RKO (cell line): ENCODE results near the gene PSMB7.

ENCODE experiments used
- DNase-seq: peaks from one replicate; pipeline ENCODE4 v3.0.0-alpha.2; 2016; ENCODE audit warnings: low spot score

Gene PSMB7

DNA sequence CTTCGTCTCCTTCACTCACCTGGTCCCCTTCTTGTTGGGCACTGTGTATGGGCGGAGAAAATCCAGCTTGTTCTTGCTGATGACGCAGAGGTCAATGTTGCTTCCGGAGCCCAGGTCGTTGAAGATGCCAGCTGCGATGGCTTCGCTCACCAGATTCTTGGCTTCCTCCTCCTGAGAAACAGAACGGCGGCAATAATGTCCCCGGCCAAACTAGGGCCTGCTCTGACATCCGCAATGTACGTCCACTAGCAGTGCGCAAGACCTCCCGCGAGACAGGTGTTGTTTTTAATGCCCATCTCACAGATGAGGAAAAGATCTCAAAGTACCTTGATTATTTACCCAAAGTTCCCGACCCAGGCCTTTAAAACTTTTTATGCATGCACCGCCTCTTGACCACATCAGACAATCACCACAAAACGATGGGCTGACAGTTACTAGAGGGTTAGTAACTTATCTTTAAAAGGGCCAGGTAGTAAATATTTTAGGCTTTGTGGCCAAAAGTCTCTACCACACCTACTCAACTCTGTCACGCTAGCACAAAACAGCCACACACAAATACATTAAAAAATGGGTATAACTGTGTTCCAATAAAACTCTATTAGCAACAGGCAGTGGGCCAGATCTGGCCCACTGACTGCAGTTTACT is 58.4 kb downstream of the PSMB7 start:
- no peak for DNase-seq

DNA sequence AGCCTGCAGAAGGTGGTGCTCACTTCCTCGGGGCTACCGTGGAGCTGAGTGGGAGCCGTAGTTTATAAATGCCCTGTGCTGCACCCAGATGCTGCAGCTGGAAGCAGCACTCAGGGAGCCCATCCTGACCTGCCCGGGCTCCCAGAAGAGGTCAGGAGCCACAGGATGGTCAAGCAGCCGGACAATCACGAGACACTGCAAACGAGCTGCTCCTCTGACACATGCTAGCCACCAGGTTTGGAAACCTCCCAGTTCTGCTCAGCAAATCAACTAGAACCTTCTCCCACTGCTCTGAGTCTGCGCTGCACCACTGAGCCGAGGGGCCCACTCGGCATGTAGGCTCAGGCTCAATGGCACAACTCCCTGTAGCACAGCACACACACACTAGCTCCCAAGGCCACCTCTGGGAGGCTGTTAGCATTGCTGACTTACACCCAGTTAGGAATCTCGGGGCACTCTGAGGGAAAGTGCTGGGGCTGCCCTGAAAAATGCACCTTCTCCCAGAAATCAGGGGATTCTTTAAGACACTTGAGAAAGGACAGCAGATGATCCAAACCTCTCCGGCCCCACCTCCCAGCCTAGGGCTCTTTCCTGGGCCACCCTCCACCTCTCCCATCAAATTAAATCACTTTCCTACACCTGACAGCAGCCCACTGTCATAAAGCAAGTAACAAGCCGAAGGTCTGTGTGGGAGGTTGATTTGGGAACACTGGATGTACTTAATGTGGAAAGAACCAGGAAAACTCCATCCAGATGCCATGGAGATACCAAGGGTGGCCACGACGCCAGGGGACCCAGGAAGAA is 59.1 kb downstream of the PSMB7 start:
- DNase-seq = no peak

DNA sequence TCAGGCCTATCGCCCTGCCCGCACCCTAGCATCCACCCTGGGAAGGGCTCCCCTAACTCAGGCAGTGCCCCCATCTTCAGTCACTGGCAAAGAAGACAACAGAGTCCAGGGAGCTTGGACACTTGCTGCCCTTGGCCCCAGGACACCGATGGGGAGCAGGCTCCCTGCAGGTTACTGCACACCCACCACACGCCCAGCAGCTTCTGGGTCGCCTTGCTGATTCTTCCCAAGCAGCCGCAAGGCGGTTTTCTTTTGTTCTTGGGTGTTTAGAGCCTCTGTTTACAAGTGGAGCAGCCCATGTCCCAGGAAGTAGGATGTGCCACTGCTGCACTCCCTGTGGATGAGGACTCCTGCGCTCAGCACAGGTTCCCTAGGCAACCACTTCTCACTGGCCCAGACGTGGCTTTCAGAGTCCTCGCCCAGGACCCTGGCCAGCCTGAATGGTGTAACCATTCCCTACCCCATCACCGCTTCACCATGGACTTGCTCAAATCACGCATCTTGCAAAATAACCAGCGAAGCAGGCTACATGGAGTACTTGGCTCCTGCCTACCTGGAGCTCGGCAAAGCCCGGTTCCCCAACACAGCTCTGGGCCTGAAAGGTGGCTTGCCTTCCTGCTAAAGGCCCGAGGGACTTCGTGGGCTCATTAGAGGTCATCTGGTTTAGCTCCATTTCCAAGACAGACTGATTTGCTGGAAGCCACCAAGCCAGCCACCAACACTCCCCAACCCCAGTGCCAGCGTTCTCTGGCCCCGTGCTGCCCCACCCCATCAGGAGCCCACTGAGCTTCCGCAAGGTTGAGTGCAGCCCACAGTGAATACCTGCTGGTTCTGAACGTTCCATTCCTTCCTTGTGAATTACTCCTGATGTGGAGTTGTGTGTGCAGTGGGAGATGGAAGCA is 60.0 kb downstream of the PSMB7 start:
- no peak for DNase-seq

DNA sequence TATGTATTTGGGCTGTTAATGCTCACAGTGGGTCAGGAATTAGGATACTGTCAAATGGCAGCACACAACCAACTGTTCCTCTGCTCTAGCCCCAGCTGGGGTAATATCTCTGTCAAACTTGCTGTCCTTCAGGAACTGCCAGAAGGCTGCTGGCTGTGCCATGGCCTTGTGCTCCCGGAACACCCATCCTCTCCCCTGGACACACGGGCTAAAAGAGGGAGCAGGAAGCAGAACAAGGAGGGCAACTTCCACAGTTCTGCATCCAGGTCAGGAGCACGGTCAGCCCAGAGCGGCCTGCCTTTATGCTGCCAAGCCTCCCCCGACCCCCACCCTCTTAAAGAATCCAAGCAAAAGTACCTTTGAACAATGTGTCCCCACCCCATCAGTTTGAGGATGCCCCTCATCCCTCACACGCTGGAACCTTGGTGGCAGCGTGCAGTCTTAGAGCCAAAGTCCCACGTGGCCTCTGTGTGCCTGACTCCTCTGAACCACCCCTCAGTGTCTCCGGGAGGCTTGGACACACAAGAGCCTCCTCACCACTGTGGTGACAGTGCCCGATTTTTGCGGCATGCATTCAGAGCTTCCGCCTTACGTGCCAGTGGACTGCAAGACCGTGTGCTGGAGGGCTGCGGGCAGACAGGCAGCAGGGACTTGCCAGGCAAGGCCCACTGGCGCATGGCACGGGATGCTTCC is 60.8 kb downstream of the PSMB7 start:
- DNase-seq = no peak

DNA sequence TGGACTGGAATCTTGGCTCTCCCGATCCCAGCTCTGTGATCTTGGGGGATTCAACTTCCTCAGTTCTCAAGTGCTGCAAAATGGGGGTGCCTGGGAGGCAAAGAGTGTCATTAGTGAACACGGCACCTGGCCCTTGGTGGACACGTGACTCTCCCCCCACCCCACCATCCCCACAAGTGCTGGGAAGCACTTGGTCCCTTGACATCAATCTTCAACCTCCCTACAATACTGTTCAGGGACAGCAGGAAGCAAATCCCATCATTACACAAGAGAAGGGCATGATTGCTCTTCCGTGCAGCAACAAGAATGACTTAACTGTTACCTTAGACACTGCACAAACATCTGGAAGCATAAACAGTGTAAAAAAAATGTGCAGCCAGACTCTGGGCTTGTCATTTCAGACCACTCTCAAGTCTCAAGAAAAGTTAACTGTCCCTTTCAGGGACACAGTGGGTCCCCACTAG is 61.4 kb downstream of the PSMB7 start:
- no peak for DNase-seq

DNA sequence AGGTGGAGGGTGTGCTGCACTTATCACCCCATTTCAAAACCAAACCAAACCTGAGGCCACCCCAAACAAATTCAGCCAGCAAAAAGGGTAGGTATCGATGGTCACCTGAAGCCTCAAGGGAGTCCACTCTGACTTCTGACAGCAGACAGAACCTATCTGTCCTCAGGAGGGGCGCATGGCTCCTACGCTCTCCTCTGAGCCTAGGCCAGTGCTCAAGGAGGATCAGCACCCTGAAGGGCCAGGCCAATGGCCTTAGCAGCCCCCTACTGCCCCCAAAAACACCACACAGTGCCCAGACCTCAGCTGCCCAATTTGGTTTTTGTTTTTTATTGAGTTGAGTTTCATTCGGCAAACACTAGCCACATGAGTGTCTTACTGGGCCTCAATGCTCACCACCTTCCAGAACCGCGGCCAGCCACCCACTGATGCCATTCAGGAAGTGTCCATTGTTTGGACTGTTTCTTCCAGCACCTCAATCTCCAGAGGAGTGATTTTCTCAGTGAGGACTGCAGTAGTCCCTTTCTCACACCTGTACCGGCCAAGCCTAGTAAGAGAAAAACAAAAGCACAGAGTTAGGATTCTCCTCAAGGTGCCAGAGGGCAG is 62.0 kb downstream of the PSMB7 start:
- no peak for DNase-seq

DNA sequence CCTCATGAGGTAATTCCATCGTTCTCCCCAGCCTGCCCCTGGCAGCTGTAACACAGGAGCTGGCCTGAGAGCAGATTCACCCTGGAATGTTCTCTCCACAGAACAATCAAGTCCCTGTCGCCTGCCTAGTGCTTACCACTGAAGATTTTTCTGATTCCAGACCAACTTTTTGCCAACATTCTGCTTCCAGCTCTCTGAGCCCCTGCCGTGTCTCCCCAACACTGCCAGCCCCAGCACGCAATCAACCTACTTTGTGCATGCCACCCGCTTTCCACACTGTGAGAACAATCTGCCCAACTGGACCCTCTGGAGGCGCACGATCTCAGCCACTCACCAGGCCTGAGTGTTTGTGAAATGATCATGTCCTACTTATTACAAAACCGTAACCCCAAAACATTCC is 62.6 kb downstream of the PSMB7 start:
- DNase-seq = no peak

DNA sequence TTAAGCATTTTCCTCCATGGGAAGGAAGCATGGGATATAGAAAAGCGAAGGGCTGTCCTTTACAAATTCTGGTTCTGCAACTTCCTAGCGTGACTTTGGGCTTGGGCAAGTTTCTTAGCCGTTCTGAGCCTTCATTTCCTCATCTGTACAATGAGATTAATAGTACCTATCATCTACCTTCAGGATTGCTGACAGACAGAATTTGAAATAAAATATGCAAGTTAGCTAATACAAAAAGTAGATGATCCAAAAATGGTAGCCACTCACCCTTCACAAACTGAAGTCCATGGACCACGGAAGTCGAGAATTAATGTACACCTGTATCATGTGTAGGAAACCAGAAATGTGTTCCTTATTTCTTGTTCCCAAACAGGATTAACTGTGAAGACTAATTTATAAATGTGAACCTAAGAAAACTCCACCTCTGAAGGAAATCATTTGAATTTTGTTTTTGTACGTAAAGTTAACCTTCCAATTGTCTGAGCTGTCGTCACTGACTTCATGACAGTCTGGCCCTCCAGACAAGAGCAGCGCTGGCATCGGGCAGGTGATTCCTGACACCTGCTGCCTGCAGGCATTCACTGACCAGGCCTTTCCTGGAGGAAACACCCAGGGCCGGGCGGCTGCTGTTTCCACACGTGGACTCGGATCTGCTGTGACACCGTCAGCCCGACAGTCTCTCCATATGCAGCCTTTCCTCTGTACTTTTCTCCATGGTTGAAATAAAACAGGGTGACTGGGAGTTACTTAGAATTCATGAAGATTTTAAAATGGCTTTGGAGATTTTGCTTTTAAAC is 63.4 kb downstream of the PSMB7 start:
- DNase-seq = no peak

DNA sequence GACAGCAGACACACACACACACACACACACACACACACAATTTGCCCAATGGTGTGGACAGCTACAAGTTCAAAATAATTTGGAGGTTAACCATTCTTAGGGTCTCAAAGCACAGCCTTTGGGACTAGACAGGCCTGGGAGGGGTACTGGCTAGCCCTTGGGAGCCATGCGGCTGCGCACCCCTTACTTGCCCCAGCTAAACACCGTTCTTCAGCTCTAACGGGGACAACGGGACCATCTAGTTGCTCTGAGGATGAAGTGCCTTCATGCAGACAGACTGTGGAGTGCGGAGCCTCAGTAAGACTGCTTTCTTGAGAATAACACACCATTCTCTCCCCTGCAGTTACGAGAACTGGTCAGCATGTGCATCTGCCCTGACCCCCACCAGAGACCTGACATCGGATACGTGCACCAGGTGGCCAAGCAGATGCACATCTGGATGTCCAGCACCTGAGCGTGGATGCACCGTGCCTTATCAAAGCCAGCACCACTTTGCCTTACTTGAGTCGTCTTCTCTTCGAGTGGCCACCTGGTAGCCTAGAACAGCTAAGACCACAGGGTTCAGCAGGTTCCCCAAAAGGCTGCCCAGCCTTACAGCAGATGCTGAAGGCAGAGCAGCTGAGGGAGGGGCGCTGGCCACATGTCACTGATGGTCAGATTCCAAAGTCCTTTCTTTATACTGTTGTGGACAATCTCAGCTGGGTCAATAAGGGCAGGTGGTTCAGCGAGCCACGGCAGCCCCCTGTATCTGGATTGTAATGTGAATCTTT is 64.6 kb downstream of the PSMB7 start:
- no peak for DNase-seq

DNA sequence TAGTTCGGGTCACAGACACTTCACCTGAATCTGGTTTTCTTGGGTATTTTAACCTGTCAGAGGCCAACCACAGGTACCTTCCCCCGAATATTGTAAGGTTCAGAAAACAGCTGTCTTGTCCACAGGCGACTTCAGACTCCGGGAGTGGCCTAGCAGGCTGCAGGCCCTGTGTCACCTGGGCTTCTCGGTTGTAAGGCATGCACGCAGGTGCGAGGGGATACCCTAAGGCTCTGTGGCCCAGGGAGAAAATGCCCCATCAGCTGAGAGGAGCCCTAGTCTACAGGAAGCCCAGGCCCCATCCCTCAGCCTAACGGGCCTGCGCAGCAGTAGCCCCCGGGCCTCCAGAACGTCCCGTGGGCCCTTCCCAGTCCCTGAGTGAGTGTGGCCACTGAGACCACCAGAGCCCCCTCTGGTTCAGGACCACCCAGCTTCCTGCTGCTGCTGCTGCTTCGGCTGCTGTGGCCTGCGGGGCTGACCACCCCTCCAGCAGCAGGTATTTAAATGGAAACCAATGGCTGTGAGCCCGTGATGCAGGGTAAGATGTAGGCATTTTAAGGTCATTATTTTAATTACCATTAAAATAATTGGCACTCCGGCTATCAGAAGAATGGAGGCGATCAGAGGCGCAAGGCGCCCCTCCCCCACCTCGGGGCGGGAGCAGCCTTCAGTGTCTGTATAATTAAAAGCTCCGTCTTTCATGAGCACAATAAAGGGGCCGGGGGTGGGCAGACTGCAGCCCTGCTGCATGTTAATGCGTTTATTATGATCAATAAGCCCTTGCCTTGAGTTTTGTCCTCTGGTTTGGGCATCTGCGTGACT is 65.4 kb downstream of the PSMB7 start:
- no peak for DNase-seq

DNA sequence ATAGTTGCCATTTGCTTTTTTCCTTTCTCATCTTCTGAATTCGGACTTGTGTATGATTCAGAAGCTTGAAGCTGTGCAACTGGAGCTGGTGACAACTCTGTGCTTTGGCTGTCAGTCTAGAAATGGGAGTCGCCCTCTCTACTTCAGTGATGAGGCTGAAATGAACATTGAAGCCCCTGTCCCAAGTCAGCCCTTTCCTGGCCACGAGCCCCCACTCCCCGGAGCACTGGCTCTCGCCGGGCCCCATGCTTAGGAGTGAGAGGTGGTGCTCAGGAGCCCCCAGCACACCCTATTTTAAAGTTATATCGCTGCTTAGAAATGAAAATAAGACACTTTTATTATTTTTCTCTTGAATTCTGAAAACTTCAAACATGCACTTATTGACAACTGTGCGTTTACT is 66.0 kb downstream of the PSMB7 start:
- no peak for DNase-seq

DNA sequence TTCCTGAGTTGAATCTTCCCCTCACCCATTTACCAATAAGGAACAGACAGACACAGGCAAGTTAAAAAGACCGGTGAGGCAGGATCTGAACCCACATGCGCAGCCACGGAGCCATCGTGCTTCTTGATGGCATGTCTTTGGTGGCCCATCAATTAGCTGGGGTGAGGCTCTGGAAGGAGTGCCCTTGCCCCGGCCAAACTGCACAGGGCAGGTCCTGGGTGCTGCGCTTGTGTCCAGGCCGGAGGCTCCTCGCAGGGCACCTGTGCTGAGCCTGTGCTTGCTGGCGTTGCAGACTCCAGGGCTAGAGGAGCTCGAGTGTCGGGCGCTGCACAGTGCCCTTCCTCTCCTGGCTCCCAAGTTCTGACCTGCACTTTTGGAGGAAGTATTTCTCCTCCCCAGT is 66.4 kb downstream of the PSMB7 start:
- no peak for DNase-seq

DNA sequence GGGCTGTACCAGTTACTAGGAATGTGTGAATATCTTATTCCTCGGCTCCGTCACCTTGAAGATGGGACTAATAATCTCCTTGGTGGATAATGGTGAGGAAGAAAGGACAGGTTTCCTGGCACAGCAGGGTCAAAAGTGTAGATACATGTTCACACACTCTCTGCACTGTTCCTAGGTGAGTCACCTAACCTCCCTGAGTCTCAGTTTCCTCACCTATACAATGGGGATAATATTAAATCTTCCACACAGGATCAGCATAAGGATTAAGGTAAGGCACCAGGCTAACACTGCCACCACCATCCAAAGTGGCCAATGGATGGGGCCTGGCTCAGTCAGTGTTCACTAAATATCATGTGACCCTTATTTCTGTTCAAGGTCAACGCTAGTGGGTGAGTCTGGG is 66.9 kb downstream of the PSMB7 start:
- no peak for DNase-seq

DNA sequence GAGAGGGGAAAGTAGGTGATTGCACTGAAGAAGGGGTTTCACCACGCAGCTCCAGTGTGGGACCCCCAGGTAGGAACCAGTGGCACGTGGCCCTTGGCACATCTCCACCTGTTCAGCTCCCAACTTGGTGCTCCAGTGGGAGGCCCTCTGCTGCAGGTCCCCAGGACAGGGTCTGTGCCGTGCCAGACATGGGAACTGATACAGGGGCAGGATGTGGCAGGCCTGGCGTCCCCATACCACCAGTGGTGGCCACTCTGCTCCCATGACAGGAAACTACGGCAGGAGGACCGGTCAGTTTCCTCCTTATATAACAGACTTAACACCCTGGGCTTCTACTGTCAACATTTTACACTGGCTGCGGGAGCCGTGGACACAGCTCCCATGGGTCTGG is 67.3 kb downstream of the PSMB7 start:
- DNase-seq = no peak

DNA sequence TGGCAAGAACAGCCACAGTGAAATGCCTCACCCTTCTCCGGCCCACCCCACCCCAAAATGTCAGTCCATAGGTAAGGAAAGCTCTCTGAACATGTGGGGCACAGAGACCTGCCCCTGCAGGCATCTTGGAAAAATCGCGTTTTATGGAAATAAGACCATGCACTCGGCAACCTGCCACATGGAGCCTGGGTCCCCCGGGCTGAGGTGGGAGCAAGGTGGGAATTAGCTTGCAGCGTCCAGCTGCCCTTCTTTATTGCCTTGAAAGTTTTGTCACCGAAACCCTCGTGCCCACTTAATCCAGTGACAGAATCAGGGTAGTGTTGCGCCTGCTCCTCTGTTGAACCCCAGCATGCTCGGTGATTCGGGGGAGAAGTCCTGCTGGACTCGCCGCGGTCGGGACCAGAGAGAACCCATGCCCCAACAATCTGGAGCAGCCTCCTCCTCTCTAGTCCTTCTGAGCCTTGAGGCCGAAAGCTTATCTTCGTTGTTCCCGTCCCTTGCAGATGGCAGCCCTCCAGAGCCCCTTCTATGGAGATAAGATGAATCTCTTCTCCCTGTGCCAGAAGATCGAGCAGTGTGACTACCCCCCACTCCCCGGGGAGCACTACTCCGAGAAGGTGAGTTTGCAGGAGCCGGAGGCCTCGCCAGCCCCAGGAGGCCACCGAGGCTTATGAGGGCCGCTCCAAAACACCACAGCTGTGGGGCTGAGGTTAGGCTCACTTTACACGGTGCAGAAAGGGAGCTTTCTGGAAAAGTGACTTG is 67.9 kb downstream of the PSMB7 start:
- no peak for DNase-seq

DNA sequence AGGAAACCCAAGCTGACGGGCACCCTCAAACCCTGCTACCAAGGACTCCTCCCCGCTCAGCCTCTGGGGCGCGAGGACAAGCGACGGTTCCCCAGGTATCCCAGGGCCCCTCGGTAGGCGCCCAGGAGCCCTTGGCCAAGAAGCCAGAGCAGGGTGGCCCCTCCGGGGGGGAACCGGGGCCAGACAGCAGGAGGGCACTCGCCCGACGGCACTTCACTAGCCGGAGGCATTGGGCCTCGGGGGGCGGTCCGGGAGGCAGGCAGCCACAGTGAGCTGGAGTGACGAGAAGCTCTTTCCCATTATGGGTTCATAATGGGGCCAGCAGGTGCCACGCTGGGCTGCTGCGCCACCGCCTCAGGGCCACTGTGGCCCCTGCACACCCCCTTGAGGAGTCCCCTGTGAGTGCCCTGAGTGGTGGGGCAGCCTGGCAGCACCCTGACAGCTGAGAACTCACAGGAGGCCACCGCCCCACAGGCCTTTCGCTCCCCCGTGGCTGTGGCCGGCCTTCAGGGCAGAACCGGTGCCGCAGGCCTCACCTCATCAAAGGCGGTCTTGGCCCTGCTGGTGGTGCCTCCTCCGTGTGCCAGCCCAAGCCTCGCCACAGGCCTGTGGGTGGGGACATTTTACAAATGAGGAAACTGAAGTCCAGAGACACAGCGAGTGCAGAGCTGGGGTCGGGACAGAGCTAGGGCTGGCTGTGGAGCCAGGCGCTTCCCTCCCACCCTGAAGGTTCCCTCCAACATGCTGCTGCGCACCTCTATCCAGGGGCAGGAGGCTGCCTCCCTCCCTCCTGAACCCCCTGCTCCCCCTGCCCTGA is 68.7 kb downstream of the PSMB7 start:
- DNase-seq = no peak

DNA sequence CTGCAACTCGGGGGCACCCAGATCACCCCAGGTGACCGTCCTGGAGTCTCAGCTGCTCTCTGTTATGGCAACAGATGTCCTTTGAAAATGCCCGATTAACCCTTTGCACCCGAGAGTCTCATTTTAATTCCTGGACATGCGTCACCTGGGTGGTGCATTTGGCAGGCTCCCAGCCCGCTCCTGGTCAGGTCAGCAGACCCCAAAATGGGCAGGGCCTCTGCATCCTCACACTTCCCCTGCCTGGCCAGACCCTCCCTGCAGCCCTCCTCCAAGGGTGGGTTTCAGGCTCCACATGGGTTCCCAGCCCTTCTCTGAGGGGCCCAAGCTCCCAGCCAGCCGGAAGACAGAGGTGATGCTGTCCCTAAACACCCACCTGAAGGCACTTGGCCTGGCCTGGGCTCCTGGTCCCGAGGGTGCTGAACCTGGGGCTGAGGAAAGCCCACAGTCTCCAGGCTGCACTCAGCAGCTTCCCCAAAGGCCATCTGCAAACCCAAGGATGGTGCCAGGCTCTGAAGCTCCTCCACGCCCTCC is 69.4 kb downstream of the PSMB7 start:
- DNase-seq = no peak
